Dedifferentiated amniotic fluid mesenchymal stem cell (primary cell): ENCODE measurements around the gene EPRS1.
"Not testable (repeated sequence)": the region's sequence is repeated elsewhere in the genome, so short reads cannot be mapped to it uniquely, and the experiment has no call there.

ENCODE experiments used
- DNase-seq: peaks from one replicate; pipeline ENCODE4 v3.0.0-alpha.2; 2016; ENCODE audit errors: extremely low spot score

The EPRS1 gene

DNA sequence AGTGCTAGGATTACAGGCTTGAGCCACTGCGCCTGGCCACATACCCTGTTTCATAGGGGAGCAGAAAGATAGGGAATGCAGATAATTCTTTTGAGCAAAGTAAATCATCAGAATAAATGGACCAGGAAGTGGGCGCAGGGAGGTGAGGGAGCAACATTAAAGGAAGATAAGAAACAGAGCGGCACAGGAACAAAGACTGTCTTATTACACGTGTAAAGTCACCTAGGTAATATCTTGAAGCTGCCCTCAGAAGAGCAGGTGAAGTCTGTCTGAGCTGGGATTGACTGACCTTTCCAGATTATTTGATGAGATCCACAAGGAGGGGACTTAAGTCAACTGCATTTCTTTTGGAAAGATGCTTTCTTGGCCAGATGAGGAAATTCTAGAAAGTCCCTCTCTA is 7.7 kb downstream of the EPRS1 start:
- DNase-seq: no peak

GRCh38 chr1:220037810-220038209 is 8.5 kb downstream of the EPRS1 start:
- DNase-seq: not testable (repeated sequence)

DNA sequence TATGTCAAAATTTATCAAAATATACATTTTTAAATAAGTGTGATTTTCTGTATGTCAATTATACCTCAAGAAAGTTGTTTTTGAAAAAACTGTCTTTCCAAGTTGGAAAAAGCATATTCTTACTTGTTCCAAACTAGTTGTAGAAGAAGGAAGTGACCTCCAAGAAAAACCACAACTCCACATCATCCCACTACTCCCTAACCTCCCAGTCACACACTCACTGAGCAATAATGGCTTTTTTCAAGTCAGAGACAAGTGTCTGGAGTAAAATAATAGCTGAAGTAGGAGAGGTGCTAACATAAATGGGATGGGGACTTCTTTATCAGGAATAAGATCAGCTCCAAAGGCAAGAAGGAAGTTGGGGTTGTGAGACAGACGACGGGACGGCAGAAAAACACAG is 13.4 kb downstream of the EPRS1 start:
- no peak for DNase-seq

GRCh38 chr1:220031287-220031686 is 15.0 kb downstream of the EPRS1 start:
- DNase-seq: no peak

- no peak for DNase-seq
Observed at GRCh38 chr1:220028346-220028895, 17.9 kb downstream of the EPRS1 start.

GRCh38 chr1:220019071-220019470 is 27.2 kb downstream of the EPRS1 start:
- no peak for DNase-seq

DNA sequence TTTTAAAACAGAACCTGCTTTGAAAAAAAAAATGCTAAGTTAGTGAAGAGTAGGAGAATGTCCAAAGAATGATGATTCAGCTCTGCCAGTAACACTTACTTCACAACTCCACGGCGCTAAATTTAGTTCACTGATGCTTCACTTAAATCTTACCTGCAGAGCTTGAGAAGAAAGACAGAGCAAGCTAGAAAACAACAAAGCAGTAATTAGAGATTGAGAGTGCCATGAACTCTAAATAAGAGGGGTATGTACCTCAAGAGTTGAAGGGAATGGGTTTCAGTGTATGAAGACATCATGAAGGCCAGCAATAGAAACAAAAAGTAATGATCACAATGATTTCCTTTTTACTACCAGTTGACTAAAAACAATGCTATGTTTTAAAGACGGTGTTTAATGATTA is 32.8 kb downstream of the EPRS1 start:
- DNase-seq: no peak

- no peak for DNase-seq
Observed at GRCh38 chr1:220012259-220012658, 34.0 kb downstream of the EPRS1 start.

DNA sequence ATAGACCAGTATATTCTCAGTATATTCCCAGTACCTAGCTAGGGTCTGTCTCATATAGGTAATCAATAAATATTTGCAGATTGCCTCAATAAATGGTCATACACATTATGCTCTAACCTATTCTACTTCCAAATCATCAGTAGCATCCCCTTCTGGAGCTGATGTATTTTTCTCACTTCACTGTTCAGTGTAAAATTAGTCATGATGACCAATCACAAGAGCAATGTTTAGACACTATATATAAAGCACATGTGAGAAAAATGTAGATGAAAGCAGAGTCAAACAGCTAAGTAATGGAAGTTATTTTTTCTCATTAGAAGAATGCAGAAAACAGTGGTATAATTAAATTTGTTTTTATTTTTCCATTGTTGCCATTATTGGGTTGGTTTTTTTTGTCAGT is 34.7 kb downstream of the EPRS1 start:
- DNase-seq: no peak

GRCh38 chr1:220007438-220007837 is 38.9 kb downstream of the EPRS1 start:
- DNase-seq: no peak

GRCh38 chr1:220005489-220005888 is 40.8 kb downstream of the EPRS1 start:
- DNase-seq: no peak

DNA sequence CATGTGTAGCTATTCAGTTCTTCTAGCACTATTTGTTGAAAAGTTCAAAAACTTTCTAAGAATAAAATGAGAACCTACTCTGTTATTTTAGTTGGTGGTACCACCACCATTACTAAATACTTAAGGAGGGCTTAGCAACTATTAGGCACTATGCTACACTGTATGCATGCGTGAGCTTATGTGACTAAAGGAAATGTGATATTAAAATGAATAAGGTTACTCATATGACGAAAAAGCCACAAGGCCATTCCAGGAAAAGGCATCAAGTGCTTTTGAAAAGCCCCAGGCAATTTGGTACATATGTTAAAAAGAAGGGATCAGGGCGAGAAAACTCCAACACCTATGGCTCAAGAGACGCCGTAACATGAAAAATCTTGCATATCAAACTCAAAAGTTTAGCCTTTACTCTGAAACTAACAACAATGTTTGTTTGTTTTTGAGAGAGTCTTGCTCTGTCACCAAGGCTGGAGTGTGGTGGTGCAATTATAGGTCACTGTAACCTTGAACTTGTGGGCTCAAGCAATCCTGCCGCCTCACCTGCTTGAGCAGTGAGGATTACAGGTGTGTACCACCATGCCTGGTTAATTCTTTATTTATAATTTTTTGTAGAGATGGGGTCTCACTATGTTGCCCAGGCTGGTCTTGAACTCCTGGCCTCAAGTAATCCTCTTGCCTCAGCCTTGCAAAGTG is 42.5 kb downstream of the EPRS1 start:
- no peak for DNase-seq

DNA sequence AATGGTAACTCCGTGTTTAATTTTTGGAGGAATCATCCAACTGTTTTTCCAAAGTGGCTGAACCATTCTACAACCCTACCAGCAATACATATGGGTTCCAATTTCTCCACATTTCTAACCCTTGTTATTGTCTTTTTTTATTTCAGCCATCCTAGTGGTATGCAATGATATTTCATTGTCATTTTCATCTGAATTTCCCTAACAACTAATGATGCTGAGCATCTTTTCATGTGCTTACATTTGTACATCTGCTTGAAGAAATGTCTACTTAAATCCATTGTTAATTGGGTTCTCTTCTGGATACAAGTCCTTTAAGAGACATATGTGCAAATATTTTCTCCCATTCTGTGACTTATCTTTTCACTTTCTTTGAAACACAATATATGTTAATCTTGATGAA is 43.3 kb downstream of the EPRS1 start:
- DNase-seq: no peak

- no peak for DNase-seq
Observed at GRCh38 chr1:220001095-220001501, 45.2 kb downstream of the EPRS1 start.

DNA sequence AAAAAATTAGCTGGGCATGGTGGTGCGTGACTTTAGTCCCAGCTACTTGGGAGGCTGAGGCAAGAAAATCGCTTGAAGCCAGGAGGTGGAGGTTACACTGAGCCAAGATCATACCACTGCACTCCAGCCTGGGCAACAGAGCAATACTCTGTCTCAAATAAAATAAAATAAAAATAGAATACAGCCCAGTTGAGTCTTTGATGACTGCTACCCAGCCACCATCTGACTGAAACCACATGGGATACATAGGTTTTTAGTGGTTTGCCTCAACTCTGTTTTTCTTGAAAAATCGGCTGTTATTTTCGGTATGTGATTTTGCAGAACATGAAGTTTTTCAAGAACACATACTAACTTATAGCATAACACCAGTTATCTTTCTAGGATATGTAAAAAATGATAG is 46.5 kb downstream of the EPRS1 start:
- DNase-seq: no peak
